GM12873 (cell line): ENCODE measurements around the gene CFAP58.

ENCODE experiments used
- CTCF ChIP-seq: IDR thresholded peaks from 2 replicates; pipeline ENCODE4 v1.5.1; 2012; ENCODE audit warnings: low read depth, mild to moderate bottlenecking, moderate library complexity, low read length, control low read depth; ENCODE audit not compliant: insufficient read depth; ENCODE audit errors: missing control alignments

Gene CFAP58

GRCh38 chr10:104359811-104360210 is 6.2 kb downstream of the CFAP58 start:
- TF ChIP-seq CTCF: no peak

GRCh38 chr10:104367904-104368303 is 14.3 kb downstream of the CFAP58 start:
- TF ChIP-seq CTCF: no peak

DNA sequence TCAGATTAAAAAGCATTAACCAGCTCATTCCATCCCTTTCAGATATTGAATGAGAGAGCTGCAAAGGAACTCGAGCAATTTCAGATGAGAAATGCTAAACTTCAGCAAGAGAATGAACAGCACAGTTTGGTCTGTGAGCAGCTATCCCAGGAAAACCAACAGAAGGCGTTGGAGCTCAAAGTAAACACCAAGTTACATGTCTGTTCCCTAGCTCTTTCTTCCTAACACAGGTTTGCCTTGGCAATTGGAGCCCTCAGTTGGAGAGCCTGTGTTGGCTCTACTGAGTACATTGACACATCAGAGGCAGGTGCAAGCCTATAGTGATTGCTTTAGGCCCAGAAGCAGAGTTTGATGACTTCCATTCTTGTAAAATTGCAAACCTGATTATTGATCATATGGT is 14.7 kb downstream of the CFAP58 start:
- no peak for TF ChIP-seq CTCF

GRCh38 chr10:104371753-104372152 is 18.1 kb downstream of the CFAP58 start:
- no peak for TF ChIP-seq CTCF

DNA sequence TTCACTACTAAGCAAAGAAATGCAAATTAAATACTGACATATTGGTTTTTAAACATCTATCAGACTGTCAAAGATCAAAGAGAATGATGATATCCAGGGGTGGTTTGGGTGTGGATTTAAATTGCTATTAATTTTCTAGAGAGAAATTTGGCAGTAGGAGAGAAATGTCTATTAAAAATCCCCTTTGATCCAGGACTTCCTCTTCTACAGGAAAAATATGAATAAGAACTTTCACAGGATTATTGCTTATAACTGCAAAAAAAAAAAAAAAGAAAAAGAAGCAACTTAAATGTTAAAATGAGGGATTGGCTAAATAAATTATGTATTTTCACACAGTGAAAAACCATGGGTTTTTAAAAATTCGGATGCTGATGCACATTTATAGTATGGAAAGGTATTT is 21.0 kb downstream of the CFAP58 start:
- TF ChIP-seq CTCF: no peak

DNA sequence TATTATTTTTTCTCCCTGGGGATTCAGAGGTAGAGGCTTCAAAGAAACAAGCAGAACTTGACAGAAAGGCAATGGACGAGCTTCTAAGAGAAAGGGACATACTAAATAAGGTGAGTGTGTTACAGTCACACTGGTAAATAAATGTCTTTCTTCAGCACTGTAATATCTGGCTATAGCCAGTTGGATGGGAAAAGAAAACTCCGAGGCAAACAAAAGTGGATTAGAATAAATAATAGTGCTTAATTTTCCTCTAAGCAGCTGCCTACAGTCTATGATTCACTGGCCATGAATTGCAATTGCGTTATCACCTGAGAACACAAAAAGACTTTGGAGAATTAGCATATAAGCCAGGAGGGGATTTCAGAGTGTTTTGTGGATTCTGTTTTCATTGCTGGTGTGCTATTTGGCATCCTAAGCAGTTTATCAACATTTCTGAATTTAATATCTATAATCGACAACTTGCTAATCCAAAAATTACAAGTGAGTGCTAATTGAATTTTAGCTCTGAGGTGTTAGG is 23.2 kb downstream of the CFAP58 start:
- TF ChIP-seq CTCF: no peak

DNA sequence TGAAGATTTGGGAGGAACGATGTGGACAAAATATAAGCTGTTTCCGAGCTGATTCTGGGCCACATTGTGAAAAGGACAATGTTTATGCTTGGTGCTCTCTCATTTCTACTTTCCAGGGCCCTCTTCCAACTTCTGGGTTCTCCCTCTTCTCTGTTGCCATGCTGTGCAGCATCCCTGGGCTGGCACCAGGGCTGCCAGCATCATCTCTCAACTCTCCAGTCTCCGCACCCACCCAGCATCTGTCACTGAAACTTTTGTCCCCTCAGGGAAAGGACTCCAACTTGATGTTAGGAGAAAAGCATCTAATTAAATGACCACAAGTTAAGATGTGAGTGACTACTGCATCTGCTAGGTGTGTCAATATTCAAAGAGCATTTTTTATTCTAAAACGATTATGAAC is 26.7 kb downstream of the CFAP58 start:
- no peak for TF ChIP-seq CTCF
